Stimulated activated CD8-positive, alpha-beta memory T cell treated with anti-CD3 and anti-CD28 coated beads, Interleukin-7, amount 100 ng/mL, for 1 hour (primary cell): ENCODE data around the gene LAYN.

Source experiments
- DNase-seq, 2 donors: peaks; one replicate each; pipeline ENCODE4 v3.0.0-alpha.2; 2020; ENCODE audit warnings: low read depth in 2 of 2

LAYN gene

GRCh38 chr11:111531687-111532364 is 8.7 kb upstream of the LAYN start:
- no peak for DNase-seq

- no peak for DNase-seq
Measured at GRCh38 chr11:111532365-111532709, 8.2 kb upstream of the LAYN start.

DNA sequence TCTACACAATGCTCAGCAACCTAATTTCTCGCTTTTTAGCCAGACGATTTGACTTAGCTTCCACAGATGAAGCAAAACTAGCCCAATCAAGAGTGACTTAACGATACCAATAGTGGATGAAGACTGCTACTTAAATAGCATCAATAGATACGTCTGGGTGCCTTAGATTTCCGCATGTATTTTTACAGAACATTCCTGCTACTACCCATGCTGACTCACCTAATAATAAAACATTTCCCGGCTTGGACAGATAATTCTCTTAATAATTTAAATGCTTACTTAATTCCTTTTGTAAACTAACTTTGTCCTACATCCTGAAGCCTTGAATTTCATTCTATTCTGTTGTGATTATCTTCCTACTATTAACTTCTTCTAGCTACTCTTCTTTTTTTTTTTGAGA is 5.2 kb upstream of the LAYN start:
- no peak for DNase-seq

GRCh38 chr11:111537336-111537860 is 3.1 kb upstream of the LAYN start:
- no peak for DNase-seq

GRCh38 chr11:111538407-111539114 is 2.0 kb upstream of the LAYN start:
- no peak for DNase-seq

DNA sequence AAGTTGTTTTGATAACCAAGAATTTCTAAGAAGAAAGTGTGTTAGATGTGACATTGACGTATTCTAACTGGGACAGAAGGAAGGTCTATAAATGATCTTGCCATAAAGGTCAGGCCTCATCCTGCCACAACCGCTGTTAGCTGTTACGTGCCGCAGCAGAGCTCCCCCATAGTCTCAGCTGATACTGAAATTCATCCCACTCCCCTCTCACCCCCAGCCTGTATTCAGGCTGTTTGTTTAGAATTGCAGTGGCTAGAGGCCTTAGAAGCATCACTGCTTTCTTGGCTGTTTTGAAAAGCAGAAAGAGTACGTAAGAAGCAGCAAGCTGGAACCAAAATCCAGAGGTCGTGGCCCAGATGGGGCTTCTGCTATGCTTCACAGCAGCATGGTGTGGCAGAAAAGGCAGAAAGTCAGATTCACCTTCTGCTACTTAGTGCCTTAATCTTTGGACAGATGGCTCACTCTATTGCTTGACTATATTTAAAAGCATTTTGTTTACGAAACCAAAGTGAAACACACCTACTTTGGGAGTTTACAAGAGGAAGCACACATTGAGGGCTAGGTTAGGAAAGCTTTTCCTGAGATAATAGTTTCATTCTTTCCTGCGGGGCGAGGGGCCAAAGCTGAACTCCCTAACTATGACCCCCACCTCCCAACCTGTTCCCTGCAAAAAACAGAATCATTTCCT is 950 bp upstream of the LAYN start:
- no peak for DNase-seq

DNA sequence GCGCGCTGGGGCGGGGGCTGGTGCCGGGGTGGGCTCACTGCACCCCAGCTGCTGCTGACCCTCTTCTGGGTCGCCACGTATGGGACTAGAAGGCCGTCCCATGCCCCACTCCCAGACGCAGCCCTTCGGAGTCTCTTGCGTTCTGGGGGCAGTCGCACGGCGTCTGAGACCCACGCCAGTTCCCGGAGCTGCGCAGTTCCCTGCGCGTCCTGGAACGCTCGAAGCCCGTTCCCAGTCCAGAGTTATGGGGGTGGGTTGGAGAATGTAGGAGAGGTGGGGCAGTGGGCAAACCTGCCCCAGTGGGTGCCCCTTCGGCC is 375 bp downstream of the LAYN start:
- DNase-seq: no peak

DNA sequence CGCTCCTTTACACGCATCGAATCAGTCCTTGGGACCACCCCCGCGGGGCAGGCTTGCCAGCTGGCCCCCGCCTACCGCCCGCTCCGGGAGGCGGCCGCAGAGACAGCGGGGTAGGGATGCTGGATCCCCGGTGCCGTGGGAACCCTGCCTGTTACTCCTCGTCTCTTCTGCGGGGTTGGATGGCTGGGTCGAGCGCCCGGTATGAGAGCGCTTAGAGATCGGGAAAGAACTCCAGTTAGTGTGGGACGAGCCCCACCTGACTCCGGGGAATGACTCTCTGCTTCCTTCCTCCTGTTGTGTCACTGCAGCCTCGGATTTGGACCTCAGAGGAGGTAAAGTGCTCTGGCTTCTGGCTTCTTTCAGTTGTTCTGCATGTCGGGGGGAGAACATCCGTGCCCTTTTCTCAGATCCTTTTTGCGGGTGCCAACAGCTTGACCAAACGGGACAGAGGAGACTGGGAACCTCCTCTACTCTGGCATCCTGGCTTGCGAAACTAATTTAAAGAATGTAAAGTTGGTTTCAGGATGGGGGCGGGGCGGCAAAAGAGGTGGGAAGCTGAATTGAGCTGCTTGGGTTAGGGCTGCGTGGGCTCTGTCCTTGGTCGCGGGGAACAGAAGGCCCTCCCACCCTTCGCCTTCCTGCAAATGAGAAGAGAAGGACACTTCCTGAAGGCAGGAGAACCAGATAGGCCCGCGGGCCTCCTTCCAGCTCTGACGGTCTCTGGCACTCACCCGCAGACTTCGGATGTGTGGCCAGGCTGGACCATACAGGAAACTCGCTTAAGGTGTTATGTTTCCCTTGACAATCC is 938 bp downstream of the LAYN start:
- no peak for DNase-seq

GRCh38 chr11:111542606-111543275 is 2.2 kb downstream of the LAYN start:
- DNase-seq: no peak

DNA sequence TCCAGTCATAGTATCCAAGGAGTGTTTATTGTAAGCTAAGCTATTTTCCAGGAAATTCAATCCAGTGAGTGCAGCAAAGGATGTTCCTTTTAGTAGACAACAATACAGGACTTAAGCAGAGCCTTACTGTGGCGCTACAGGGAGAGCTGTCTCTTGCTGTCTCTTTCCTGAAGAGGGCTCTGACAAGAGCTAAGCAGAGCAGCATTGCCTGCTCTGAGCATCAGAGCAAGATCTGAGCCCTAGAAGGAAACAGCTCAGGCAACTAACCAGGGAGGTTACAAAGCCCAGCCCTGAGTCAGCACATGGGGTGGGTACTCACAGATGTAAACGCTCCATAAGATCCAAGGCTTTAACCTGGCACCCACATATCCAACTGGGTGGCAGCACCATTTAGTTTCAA is 8.0 kb downstream of the LAYN start:
- DNase-seq: no peak

- DNase-seq: no peak
Measured at GRCh38 chr11:111549196-111549868, 8.8 kb downstream of the LAYN start.

DNA sequence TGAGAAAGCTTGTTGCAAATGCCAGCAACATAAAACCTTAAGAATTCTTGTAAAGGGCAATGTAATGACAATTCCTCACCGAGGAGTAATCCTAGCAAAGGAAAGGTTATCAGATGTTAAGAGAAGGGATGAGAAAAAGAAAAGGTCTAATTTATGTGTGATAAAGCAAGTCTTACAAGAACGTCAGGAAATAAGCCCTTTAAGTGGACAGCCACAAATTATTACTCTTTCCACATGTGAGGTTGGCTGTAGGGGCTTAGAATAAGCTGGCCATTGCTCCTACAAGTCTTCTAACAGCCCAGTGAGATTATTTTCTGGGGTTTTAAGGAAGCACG is 9.3 kb downstream of the LAYN start:
- no peak for DNase-seq

DNA sequence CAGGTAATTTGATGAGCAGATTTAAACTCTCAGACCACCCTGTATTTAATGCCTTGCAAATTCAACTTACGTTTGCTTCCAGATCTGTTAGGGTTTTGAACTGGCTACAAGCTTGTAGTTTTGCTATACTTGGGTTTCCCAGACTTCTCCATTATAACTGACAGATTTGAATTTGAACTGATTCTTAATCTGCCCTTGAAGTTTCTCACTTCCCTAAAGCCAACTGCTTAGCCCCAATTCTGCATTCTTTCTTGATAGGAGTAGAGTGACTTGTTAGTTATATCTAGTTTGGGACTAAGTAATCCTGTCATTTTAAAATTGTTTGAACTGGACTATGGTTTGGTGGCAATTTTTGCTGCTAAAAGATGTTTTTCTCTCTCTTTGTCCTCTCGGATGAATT is 9.7 kb downstream of the LAYN start:
- DNase-seq: no peak

GRCh38 chr11:111554532-111554931 is 14.0 kb downstream of the LAYN start:
- DNase-seq: no peak

DNA sequence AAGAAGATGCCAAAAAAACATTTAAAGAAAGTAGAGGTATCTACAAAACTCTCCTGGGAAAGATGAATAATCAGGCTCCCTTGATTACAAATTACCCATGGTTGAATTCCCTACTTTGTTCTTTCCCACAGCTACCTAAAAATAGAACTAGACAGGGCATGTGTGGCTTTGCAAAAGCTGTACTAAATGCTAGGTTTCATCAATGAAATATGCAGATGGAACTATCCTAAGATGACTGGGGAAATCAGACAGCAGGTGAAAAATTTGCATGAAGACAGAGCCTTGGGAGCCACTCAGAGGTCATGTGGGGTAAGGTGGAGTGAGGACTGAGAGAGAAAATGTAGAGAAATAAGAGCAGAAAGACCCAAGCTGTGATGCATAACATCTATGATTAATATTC is 14.7 kb downstream of the LAYN start:
- no peak for DNase-seq

DNA sequence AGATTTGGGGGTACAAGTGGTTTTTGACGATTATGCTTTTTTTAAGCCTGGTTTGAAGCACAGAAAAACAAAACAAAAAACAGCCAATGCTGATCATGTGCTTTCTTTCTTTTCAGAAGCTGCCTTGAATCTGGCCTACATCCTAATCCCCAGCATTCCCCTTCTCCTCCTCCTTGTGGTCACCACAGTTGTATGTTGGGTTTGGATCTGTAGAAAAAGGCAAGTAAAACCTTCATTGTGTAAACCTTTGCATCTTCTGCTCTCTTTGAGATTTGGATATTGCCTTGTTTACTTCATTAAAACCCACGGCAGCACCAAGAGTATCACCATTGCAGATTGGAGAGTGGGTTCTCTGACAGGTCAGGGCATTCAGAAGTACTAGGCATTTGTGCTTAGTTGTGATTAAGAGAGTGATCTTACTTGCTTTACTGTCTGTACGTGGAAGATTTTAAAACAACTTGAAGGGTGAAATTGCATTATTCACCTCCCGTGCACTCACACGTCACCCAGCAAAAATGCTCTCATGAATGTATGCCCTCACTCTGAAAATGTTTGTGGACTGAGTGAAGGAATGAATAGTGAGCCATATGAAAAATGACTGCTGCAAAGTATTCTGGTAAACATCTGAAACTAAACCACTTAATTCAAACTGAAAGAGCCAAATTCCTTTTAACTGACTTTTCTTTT is 17.0 kb downstream of the LAYN start:
- DNase-seq: no peak

GRCh38 chr11:111559800-111560464 is 19.4 kb downstream of the LAYN start:
- DNase-seq: no peak

- DNase-seq: no peak
Measured at GRCh38 chr11:111560800-111561199, 20.3 kb downstream of the LAYN start.

DNA sequence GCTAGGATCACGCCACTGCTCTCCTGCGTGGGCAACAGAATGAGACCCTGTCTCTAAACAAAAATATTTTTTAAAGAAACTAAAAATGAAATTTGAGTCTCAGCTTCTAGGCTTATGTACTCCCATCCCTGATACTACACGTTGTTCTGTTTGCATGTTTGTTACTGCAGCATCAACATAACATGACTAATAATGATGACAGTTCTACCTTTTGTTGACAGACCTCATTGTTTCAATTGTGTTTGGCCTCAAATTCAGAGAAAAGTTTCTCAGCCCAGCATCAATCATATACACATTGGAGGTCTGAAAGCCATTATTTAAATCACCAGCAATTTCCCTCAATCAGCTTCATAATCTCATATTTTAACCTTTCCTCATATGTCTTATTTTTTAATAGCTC is 20.8 kb downstream of the LAYN start:
- no peak for DNase-seq

DNA sequence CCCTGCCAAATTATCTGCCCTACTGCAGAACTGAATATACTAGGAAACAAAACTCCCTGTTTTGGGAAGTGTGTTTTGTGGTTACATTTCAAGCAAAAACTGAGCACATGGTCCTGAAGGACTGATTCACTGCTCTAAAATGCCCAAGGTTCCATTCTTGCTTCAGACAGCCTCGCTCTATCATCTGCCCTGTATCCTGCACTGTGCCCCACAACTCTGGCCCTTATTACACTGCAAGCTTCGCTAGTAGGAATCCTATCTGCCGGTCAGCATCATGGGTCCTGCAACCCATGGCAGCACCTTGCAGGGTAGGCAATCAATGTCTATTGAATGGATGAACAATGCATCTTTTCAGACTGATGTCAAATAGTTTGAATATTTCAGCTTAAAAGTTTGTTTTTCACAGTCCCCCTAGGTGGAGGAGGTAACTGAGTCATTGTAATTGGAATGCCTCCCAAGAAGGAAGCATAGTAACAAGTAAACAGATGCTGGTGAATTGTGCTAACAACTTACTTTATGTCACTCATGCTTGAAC is 21.3 kb downstream of the LAYN start:
- no peak for DNase-seq
